Measurements from ENCODE around the gene NBL1.

DNA sequence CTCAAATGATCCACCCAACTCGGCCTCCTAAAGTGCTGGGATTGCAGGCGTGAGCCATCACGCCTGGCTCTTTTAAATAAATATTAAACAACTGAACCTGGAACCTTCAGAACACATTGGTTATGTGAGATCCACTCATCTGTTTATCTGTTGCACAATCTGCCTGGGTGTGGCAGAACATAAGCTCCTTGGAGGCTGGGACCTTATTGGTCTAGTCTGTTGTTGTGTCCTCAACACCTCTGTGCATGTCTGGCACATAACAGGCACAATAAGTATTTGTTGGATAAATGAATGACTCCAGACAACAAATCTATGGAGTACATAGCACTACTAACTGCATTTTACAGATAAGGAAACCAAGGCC is 4.1 kb upstream of the NBL1 start:
- TF ChIP-seq, protein P1, sequence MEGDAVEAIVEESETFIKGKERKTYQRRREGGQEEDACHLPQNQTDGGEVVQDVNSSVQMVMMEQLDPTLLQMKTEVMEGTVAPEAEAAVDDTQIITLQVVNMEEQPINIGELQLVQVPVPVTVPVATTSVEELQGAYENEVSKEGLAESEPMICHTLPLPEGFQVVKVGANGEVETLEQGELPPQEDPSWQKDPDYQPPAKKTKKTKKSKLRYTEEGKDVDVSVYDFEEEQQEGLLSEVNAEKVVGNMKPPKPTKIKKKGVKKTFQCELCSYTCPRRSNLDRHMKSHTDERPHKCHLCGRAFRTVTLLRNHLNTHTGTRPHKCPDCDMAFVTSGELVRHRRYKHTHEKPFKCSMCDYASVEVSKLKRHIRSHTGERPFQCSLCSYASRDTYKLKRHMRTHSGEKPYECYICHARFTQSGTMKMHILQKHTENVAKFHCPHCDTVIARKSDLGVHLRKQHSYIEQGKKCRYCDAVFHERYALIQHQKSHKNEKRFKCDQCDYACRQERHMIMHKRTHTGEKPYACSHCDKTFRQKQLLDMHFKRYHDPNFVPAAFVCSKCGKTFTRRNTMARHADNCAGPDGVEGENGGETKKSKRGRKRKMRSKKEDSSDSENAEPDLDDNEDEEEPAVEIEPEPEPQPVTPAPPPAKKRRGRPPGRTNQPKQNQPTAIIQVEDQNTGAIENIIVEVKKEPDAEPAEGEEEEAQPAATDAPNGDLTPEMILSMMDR (IDR thresholded peaks at IDR 0.05) = no peak
- no peak for TF ChIP-seq POLR2A (IDR thresholded peaks at IDR 0.05)
- peak; percentile 87 for TF ChIP-seq POLR2AphosphoS5 (IDR thresholded peaks at IDR 0.05)
